ENCODE data around the gene ZNF787.

ZNF787 gene

DNA sequence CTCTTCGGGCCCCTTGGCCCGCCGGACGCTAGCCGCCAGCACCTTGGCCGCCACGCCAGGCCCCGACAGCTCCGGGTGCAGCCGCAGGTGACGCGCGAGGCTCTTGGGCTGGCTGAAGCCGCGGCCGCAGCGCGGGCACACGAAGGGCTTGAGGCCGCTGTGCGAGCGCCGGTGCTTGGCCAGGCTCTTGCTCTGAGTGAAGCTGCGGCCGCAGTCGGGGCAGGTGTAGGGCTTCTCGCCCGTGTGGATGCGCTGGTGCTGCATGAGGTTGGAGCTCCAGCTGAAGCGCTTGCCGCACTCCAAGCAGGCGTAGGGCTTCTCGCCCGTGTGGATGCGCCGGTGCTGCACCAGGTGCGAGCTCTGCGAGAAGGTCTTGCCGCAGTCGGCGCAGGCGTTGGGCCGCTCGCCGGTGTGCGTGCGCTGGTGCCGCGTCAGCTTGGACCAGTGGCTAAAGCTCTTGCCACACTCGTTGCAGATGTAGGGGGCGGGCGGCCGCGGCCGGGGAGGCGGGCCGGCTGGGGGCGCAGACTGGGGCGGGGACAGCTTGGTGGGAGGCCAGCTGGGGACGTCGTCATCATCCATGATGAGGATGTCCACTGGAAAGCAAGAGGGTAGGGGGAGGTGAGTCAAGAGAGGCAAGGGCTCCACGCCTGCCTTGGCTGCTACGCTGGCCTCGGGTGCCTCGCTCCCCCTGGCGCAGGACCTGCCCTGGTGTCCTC lies 32.4 kb downstream of the ZNF787 start:
- DNase-seq (ENCODE audit: low read depth, low spot score), result no peak

DNA sequence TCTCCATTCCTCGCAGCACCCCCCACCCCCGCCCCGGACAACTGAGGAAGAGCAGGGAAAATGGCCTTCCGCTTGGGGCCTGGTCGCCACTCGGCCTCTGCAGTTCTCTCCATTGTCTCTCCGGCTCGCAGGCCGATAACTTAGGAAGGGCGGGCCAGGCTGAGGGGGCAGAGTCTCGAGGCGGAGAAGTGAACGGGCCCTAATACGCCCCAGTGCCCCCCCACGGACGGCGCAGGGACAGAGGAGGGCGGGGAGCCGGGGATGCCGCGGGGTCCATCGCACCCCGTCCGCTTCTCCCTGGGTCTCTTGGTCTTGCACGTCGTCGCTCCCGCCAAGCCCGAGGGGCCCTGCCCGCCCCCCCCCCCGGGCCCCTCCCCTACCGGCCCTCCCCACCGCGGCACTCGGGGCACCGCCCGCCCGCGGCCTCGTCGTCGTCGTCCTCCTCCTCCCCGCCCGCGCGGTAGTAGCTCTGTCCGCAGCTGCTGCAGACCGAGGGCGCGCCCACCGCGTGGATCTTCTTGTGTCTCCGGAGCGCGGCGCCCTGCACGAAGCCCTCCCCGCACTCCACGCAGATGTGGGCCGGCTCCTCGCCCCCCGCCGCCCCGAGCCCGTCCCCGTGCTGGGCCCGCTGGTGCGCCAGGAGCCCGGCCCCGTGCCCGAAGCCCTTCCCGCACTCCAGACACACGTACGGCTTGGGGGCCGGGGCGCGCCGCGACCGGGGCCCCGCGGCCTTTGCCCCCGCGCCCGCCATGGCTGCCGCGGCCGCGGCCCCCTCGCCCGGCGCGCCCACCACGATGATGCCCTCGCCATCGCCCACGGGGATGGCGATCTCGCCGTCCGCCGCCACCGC lies 33.2 kb downstream of the ZNF787 start:
- no peak for DNase-seq (ENCODE audit: low read depth, low spot score)

DNA sequence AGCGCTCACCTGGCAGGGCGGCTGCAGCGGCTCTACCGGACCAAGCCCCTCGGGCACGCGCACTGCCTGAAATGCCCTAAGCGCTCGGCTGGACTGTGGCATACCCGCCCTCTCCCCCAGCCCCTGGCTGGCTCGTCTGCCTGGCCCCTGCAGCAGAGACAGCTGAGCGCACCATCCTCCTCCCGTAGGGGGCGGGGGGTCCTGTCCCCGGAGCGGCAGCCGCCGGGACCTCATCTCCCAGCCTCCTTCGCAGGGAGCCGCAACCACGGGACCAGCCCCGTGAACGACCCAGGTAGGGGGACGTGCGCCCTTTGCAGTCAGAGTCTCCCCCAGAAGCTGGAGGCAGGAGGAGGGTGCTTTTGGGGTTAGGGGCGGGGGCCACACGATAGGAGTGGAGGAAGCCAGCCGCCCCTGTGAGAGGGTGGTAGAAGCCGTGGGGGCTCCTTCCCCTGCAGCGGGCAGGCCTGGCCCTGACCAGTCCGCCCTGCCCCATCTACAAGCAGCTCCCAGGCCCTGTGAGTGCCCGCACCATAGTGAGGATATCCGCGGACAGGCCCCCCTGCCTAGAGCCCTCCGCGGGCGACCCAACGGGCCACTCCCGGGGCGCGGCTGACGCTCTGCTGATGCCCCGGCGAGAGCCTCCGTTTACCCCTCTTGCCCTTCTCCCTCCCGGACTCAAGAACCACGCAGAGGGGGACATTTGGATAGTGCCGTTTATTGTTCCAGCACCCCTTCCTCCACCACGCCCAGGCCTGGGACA lies 34.2 kb downstream of the ZNF787 start:
- DNase-seq (ENCODE audit: low read depth, low spot score), result no peak

DNA sequence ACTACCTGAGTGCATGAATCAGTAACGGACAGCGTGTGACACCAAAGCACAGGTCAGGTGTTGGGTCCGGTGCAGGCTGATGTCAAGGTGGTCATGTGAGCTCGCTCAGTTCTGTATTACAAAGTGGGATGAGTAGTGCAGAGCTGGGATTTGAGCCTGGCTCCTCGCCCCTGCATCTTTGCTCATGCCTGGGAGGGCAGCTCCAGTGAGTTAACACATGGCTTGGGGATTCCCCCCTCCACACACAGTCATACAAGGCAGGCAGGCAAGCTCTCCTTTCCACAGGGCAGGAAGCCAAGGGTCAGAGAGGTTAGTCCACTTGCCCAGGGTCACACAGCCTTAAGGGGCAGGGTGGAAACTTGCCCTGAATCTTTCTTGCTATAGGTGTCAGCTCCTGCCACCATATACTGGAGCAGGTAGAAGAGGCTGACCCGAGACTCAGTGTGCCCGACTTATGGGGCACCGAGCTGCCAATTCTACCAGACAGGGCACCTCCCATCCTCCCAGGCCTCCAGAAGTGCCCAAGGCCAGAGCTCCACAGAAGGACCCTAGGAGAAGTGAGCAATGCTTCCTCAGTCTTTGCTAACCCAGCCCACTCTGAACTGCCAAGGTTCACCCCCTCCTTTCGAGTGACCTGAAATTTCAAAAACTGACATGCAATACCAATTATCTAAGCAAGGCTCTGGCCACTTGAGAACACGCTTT lies 35.4 kb downstream of the ZNF787 start:
- no peak for DNase-seq (ENCODE audit: low read depth, low spot score)

DNA sequence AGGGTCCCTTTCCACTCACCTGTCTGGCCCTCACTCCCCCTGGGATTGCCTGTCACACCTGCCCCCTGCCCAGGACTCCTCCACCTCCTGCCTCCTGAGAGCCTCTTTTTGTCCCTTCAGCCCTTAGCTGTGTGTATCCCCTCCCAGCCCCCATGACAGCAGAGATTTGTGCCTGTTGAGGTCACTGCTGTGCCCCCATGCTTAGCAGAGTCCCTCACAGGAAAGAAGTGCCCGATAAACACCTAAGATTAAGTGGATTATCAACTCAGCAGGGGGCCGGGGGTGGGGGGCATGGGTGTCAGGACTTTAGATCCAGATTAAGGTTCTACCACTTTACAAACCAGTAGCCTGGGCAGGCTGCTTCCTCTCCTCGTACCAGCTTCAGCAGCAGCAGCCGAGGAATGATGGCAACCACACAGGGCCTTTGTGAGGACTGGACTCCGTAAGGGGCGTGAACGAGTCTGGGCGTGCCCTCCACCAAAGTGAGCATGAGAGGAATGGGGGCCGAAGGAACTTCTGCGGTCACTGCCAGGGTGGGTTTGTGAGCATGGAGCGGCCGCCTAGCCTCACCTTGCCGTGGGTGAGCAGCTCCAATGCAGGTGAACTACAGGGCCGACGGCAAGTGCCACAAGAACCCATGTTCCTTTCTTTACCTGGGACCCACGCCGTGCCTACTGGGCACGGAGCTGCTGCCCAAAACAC lies 36.1 kb downstream of the ZNF787 start:
- no peak for DNase-seq (ENCODE audit: low read depth, low spot score)

DNA sequence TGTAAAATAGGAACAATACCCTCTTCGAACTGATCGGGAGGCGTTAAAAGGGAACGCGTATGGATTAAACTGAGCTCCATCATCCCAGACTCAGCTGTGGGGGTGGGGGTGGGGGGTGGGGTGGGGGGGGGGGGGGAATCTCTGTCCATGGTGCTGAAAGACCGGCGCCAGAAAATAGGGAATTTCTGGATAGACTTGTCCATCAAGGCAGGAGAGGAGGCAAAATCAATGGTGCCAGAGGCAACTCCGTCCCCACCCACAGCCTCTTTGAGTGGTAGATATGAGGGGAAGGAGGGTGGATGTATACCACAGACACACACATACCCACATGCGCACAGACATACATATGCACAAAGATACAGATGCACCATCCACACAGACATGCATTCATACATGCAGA lies 37.4 kb downstream of the ZNF787 start:
- DNase-seq (ENCODE audit: low read depth, low spot score), result no peak

DNA sequence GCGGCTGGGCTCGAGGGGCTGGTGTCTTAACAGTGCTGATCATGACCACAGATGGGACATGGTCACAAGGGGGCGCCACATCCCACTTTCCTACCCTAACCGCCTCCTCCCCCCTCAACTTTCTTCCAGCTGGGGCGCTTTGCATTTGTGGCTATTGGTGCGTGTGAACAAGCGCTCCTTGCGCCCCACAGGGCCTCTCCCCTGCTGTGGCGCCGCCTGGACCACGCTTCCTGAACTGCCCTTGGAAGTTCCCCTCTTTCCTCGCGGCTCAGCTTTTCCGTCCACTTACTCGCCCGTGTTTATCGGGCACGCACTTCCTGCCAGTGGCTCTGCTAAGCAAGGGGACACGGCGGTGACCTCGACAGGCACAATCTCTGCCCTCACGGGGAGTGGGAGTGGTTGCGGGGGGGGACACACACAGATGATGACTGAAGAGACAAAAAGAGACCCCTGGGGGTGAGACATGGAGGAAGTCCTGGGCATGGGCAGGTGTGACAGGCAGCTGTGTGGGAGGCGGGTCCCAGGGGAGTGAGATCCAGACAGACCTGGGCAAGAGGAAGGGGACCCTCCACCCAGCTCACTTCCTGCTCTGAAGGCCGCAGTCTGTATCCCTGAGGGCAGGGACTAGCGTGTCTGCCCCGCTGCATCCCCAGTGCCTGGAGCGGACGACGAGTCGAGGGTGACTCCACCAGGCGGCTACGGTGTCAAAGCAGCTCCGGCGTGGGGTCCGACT lies 40.3 kb downstream of the ZNF787 start:
- peak; percentile 91 for DNase-seq (ENCODE audit: low read depth, low spot score)

DNA sequence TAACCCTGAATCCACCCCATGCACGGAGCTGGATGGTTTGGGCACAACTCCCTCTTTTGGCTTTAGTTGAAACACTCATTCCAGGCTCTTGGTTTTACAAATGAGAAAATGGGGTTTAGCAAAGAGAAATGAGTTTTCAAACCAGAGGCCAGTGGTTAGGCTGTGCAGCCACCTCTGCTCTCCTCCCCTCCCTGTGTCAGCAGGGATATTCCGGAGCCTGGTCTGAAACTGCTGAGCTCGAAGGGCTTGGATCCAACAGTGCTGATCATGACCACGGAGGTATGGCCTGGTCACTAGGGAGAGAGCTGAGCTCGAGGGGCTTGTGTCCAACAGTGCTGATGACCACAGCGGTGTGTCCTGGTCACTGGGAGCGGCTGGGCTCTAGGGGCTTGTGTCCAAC lies 41.5 kb downstream of the ZNF787 start:
- DNase-seq (ENCODE audit: low read depth, low spot score), result no peak

DNA sequence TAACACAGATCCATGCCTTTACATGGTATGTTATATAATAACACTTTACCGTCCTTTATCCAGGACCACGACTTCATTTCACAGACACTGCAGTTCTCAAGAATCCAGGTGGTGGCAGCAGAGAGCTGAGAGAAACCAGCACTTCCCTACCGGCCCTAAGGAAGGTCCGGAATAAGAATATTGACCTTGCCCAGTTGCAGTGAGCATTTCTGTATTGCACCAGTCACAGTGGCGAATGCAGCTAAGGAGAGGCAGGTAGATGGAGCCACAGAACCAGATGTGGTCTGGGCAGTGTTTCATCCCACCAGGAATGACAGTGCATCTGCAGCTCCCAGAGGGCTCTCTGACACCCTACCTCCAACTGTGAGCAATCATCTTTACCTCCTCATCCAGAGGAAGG lies 44.6 kb downstream of the ZNF787 start:
- peak; percentile 61 for DNase-seq (ENCODE audit: low read depth, low spot score)

DNA sequence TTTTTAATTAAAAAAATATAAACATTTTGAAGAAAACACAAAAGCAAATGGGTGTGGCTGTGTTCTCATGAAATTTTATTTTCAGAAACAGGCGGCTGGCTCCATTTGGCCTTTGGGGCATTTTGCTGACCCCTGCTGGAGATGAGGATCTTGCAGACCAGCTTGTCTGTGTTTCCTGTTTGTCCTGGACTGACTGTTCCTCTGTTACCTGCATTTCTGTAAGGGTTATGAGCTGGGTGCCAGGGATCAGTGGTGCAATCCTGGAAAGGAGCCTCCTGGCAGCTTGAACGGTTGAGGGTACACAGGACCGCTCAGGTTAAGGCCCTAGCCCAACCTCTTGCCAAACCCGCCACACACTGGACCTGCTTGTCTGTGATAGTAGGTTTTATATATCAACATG lies 49.9 kb downstream of the ZNF787 start:
- DNase-seq (ENCODE audit: low read depth, low spot score), result peak; percentile 32

DNA sequence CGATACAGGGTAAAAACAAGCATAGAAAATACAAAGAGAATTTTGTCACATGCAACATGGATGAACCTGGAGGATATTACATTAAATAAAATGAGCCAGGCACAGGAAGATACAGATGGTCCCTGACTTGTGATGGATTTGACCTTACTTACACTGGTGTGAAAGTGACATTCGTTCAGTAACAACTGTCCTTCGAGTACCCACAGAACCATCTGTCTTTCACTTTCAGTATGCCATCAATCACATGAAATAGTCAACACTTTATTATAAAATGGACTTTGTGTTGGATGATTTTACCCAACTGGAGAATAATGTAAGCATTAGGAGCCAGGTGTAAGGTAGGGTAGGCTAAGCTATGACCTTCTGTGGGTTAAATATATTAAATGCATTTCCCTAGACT lies 51.5 kb downstream of the ZNF787 start:
- no peak for DNase-seq (ENCODE audit: low read depth, low spot score)

DNA sequence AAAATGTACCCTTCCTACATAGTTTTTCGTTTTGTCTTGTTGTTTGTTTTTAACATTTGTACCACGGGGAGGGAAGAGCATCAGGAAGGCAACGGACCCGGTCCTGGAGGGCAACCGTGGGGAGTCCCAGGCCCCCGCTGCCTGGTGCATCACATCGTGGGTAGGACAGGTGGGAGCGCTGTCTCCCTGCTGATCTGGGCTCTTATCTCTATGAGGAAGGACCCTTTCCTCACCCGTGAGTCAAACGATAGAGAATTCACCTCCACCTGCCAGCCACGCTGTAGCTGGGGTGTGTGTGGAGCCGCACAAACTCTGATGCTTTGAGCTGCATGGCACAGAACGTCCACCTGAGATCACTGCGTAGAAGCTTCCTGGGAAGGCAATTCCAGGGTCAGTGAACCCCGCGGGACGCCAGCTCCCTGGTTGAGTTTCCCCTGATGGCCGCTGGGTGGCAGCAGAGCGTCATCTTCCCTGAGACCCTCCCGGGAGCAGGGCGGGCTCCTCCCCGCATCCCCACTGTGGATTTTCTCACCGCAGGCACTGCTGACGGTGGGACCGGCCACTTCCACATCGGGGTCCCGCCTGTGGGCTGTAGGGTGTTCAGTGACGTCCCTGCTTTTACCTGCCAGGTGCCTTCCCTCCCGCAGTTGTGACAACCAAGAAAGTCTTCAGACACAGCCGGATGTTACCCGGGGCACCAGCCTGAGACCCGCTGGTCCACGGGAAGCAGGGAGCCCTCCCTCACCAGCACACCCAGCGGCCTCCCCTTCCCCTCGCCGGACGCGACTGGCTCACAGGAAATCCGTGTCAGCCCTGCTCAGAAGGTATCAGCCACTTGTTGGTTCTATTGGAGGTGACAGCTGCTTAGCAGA lies 54.7 kb downstream of the ZNF787 start:
- DNase-seq (ENCODE audit: low read depth, low spot score), result peak; percentile 86

DNA sequence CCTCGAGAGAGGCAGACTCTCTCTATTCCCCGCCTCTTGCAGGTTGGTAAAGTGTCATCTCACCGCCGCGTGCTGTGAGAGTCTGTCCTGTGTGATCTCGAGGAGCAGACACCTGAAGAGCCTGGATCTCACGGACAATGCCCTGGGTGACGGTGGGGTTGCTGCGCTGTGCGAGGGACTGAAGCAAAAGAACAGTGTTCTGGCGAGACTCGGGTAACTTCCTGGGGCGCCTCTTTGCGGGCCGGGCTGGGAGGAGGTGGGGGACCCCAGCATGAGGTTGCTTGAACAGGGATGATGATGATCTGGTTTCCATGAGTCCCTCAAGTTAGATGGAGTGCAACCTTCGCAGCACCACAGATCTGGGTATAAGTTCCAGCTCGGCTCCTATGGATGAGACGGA lies 67.5 kb downstream of the ZNF787 start:
- no peak for DNase-seq (ENCODE audit: low read depth, low spot score)

All from ELF-1 (cell line).